Erythroblast (primary cell): ENCODE data around the gene CCN2.

ENCODE experiments used
- GATA1 ChIP-seq: IDR thresholded peaks from 2 replicates; pipeline ENCODE4 v1.6.1; 2011; ENCODE audit warnings: low read depth, mild to moderate bottlenecking, control low read depth, low read length, moderate library complexity
- POLR2A ChIP-seq: IDR thresholded peaks from 2 replicates; pipeline ENCODE4 v1.6.1; 2011; ENCODE audit warnings: mild to moderate bottlenecking, low read length

- TF ChIP-seq POLR2A (no peak), GATA1 (no peak)
Observed at GRCh38 chr6:131937226-131937625, 13.9 kb downstream of the CCN2 start.
